H9 (cell line): ENCODE data around the gene AHNAK. TPM values are rescaled to one million over a fixed set of nuclear protein-coding genes. Genes with fewer than 3 reads are reported as not detected.

Experiments
- DNase-seq: peaks from one replicate; pipeline ENCODE4 v3.0.0-alpha.2; 2017
- H2AFZ ChIP-seq: one replicate; pipeline ENCODE4 v1.6.1; 2013; ENCODE audit warnings: mild to moderate bottlenecking, low read length, control low read depth, moderate library complexity
- H2AK5ac ChIP-seq: 2 replicates; pipeline ENCODE4 v1.6.1; 2013; ENCODE audit warnings: low read length, control low read depth, mixed read lengths; ENCODE audit not compliant: insufficient read length
- H2BK120ac ChIP-seq: one replicate; pipeline ENCODE4 v1.6.1; 2013; ENCODE audit warnings: low read depth, mild to moderate bottlenecking, low read length, control low read depth, inconsistent platforms; ENCODE audit not compliant: poor library complexity, severe bottlenecking
- H2BK12ac ChIP-seq: 2 replicates; pipeline ENCODE4 v1.6.1; 2013; ENCODE audit warnings: low read length, control low read depth, mixed read lengths, low read depth; ENCODE audit not compliant: insufficient read length
- H2BK15ac ChIP-seq: 2 replicates; pipeline ENCODE4 v1.6.1; 2013; ENCODE audit warnings: low read depth, low read length, control low read depth
- H2BK20ac ChIP-seq: one replicate; pipeline ENCODE4 v1.6.1; 2013; ENCODE audit warnings: low read depth, mild to moderate bottlenecking, low read length, control low read depth, inconsistent platforms; ENCODE audit not compliant: poor library complexity, severe bottlenecking
- H2BK5ac ChIP-seq: 2 replicates; pipeline ENCODE4 v1.6.1; 2013; ENCODE audit warnings: low read length, control low read depth, mixed read lengths; ENCODE audit not compliant: insufficient read length
- H3K14ac ChIP-seq: 2 replicates; pipeline ENCODE4 v1.6.1; 2013; ENCODE audit warnings: low read length, control low read depth; ENCODE audit not compliant: insufficient read depth
- H3K18ac ChIP-seq: 2 replicates; pipeline ENCODE4 v1.6.1; 2013; ENCODE audit warnings: low read depth, mild to moderate bottlenecking, mixed read lengths, low read length, control low read depth; ENCODE audit not compliant: insufficient read length
- H3K23ac ChIP-seq: 2 replicates; pipeline ENCODE4 v1.6.1; 2013; ENCODE audit warnings: low read length, control low read depth, mixed read lengths, low read depth; ENCODE audit not compliant: insufficient read length
- H3K23me2 ChIP-seq: 2 replicates; pipeline ENCODE4 v1.6.1; 2013; ENCODE audit warnings: low read depth, mild to moderate bottlenecking, mixed read lengths, low read length, control low read depth; ENCODE audit not compliant: insufficient read length, poor library complexity, severe bottlenecking
- H3K27ac ChIP-seq: 2 replicates; pipeline ENCODE4 v1.5.1; 2013; ENCODE audit warnings: low read length, control low read depth, mixed read lengths, low read depth; ENCODE audit not compliant: insufficient read length
- H3K27me3 ChIP-seq: 2 replicates; pipeline ENCODE4 v1.6.1; 2013; ENCODE audit warnings: low read length, control low read depth, inconsistent platforms; ENCODE audit not compliant: insufficient read depth
- H3K4ac ChIP-seq: 2 replicates; pipeline ENCODE4 v1.6.1; 2013; ENCODE audit warnings: low read depth, mild to moderate bottlenecking, control low read depth, inconsistent platforms, low read length, moderate library complexity
- H3K4me1 ChIP-seq: 2 replicates; pipeline ENCODE4 v1.6.1; 2013; ENCODE audit warnings: low read length, control low read depth, inconsistent platforms; ENCODE audit not compliant: insufficient read depth
- H3K4me2 ChIP-seq: 2 replicates; pipeline ENCODE4 v1.6.1; 2013; ENCODE audit warnings: low read length, control low read depth, mixed read lengths; ENCODE audit not compliant: insufficient read length, insufficient read depth
- H3K56ac ChIP-seq: 2 replicates; pipeline ENCODE4 v1.6.1; 2013; ENCODE audit warnings: low read depth, mild to moderate bottlenecking, mixed read lengths, low read length, control low read depth; ENCODE audit not compliant: insufficient read length
- H3K79me1 ChIP-seq: 2 replicates; pipeline ENCODE4 v1.6.1; 2013; ENCODE audit warnings: low read depth, mild to moderate bottlenecking, moderate library complexity, low read length, control low read depth, inconsistent platforms; ENCODE audit not compliant: insufficient read depth, poor library complexity, severe bottlenecking
- H3K79me2 ChIP-seq: 2 replicates; pipeline ENCODE4 v1.6.1; 2013; ENCODE audit warnings: low read length, control low read depth, inconsistent platforms; ENCODE audit not compliant: insufficient read depth
- H3K9ac ChIP-seq: 2 replicates; pipeline ENCODE4 v1.6.1; 2013; ENCODE audit warnings: low read length, control low read depth, mixed read lengths; ENCODE audit not compliant: insufficient read length; ENCODE audit errors: extremely low read depth
- H3K9me3 ChIP-seq: one replicate; pipeline ENCODE4 v1.6.1; 2013; ENCODE audit warnings: low read depth, low read length, inconsistent platforms; ENCODE audit not compliant: control insufficient read depth
- H3T11ph ChIP-seq: one replicate; pipeline ENCODE4 v1.6.1; 2013; ENCODE audit warnings: mild to moderate bottlenecking, low read length, control low read depth, inconsistent platforms
- H4K20me1 ChIP-seq: one replicate; pipeline ENCODE4 v1.6.1; 2013; ENCODE audit not compliant: control insufficient read depth, insufficient read length, insufficient read depth
- H4K5ac ChIP-seq: 2 replicates; pipeline ENCODE4 v1.6.1; 2013; ENCODE audit warnings: low read depth, mild to moderate bottlenecking, mixed read lengths, low read length, control low read depth; ENCODE audit not compliant: insufficient read length
- H4K8ac ChIP-seq: replicated peaks from 2 replicates; pipeline ENCODE4 v1.6.1; 2013; ENCODE audit warnings: low read length, control low read depth, mixed read lengths, low read depth; ENCODE audit not compliant: insufficient read length
- H4K91ac ChIP-seq: 2 replicates; pipeline ENCODE4 v1.6.1; 2013; ENCODE audit warnings: low read depth, mild to moderate bottlenecking, moderate library complexity, mixed read lengths, low read length, control low read depth; ENCODE audit not compliant: insufficient read length
- H3K27ac Mint-ChIP-seq, 3 experiments: 2 replicates in 2 of 3; 3 replicates in 1 of 3; pipeline ENCODE4 v1.8.0; 2020 to 2021; ENCODE audit warnings: mixed read lengths in 3 of 3, mild to moderate bottlenecking in 1 of 3, moderate library complexity in 1 of 3
- H3K27me3 Mint-ChIP-seq: 2 replicates; pipeline ENCODE4 v1.8.0; 2021; ENCODE audit warnings: low read depth, mild to moderate bottlenecking, moderate library complexity, mixed read lengths
- H3K36me3 Mint-ChIP-seq, 3 experiments: 2 replicates in 2 of 3; 3 replicates in 1 of 3; pipeline ENCODE4 v1.8.0; 2020 to 2021; ENCODE audit warnings: low read depth in 3 of 3, mixed read lengths in 3 of 3; ENCODE audit not compliant: insufficient read depth in 1 of 3
- H3K4me1 Mint-ChIP-seq, 2 experiments: 2 replicates each; pipeline ENCODE4 v1.8.0; 2020; ENCODE audit warnings: mixed read lengths in 2 of 2
- H3K4me3 Mint-ChIP-seq, 2 experiments: 2 replicates in 1 of 2; 3 replicates in 1 of 2; pipeline ENCODE4 v1.8.0; 2020 to 2021; ENCODE audit warnings: mild to moderate bottlenecking in 2 of 2, mixed read lengths in 2 of 2, moderate library complexity in 1 of 2
- H3K9me3 Mint-ChIP-seq, 2 experiments: 2 replicates in 1 of 2; 3 replicates in 1 of 2; pipeline ENCODE4 v1.8.0; 2020; ENCODE audit warnings: mild to moderate bottlenecking in 2 of 2, mixed read lengths in 2 of 2, moderate library complexity in 1 of 2
- CTCF ChIP-seq: fragments of 200-600 bp; sonication (generic); conservative IDR thresholded peaks from 3 replicates; pipeline ENCODE4 v1.8.0; 2021; ENCODE audit warnings: antibody characterized with exemption, mild to moderate bottlenecking
- WGBS: extraction: QIAGEN DNeasy Blood & Tissue Kit; methylation state at CpG from one replicate; pipeline ENCODE4 v1.1.7; 2013; ENCODE audit warnings: missing lambda C conversion rate, low lambda C conversion rate, mixed read lengths; ENCODE audit not compliant: insufficient read length; ENCODE audit errors: extremely low coverage; 5-methylcytosine and 5-hydroxymethylcytosine counted together
- total RNA-seq: library from RNA; stranded (reverse); gene quantifications from 2 replicates; pipeline ENCODE4 v1.2.1, GENCODE V29; 2021

The AHNAK gene
- total RNA-seq, 1 experiment from 2014 or later = 15.2 TPM

DNA sequence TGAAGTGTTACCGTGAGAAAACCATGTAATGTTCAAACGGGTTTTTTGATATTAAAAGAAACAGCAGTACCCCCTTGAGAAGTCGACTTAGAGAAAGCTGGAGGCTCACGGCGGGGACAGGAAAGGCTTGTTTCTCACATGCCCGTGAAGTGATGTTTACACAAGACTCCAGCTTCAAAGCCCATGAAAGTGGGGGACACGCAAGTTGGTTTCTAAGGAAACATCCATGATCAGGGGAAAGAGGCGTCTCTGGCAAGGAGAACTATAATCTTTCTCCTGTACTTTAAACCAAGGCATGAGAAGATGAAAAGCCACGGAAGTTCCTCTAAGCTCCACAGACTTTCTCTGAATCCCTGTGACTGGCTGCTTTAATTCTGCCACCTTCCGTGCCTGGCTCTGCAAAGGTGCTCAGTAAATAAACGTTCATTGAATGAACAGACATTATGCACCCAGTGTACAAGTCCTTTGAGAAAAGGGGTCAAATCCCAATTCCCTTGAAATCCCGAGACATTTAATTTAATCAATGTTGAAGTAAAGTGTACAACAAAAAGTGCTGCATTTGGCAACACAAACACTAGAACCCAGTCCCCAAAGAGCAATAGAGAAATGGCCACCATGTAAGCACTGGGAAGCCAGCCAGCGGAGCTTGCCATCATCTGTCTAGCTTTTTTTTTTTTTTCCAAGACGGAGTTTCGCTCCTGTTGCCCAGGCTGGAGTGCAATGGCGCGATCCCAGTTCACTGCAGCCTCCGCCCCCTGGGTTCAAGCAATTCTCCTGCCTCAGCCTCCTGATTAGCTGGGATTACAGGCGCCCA is 58.7 kb downstream of the AHNAK start:
- Histone ChIP-seq H3K23ac (no peak overlapping the region), H3K4ac (no peak overlapping the region), H3T11ph (no peak overlapping the region), H2BK120ac (no peak overlapping the region), H2AFZ (no peak overlapping the region), H2BK5ac (no peak overlapping the region), H2BK15ac (no peak overlapping the region), H2AK5ac (no peak overlapping the region), H3K4me2 (no peak overlapping the region), H3K79me2 (no peaks in the 10 kb centered on the region), H3K18ac (no peak overlapping the region), H3K4me1 (no peaks in the 10 kb centered on the region), H3K9ac (no peak overlapping the region), H3K9me3 (no peaks in the 10 kb centered on the region), H3K27me3 (no peaks in the 10 kb centered on the region), H3K14ac (no peak overlapping the region), H2BK12ac (no peak overlapping the region), H3K23me2 (no peaks in the 10 kb centered on the region), H4K20me1 (no peaks in the 10 kb centered on the region), H3K79me1 (no peaks in the 10 kb centered on the region), H4K91ac (no peak overlapping the region), H4K8ac (no peak overlapping the region), H3K56ac (no peak overlapping the region), H2BK20ac (no peak overlapping the region), H3K27ac (no peak overlapping the region), H4K5ac (no peak overlapping the region)
- DNase-seq = no peak
- Mint-ChIP-seq H3K27ac (no peak overlapping the region), H3K36me3 (no peaks in the 10 kb centered on the region), H3K27me3 (peaks cover 3% of the 10 kb centered on the region), H3K4me1 (peaks cover 0 to 6% of the 10 kb centered on the region in 2 experiments; a peak in 3 of 4 replicates), H3K4me3 (no peak overlapping the region), H3K9me3 (no peaks in the 10 kb centered on the region; a peak in 1 of 5 replicates)
- WGBS = no CpG with 5 or more reads among the region's 19 CpGs
- TF ChIP-seq CTCF = no peak
